ENCODE data around the gene RAB27B. TPM values are rescaled to one million over a fixed set of nuclear protein-coding genes. Genes with fewer than 3 reads are reported as not detected.

Gene RAB27B
- total and polyA plus RNA-seq, 2 of the 8 experiments (the other 6 are each of a cell fraction or from before 2014, with no cell fraction given): 0.05 to 0.60 TPM

GRCh38 chr18:54849683-54850082 lies 21.4 kb downstream of the RAB27B start (continued):
- TF ChIP-seq USF2 (IDR thresholded peaks at IDR 0.05; ENCODE audit: low read length): no peak
- TF ChIP-seq YY1 (IDR thresholded peaks at IDR 0.05; ENCODE audit: low read depth, low read length): no peak
- TF ChIP-seq SRF (IDR thresholded peaks at IDR 0.05; ENCODE audit: low read depth, low read length): no peak
- no peak for TF ChIP-seq CBX5 (IDR thresholded peaks at IDR 0.05; ENCODE audit: low read depth, low read length)
- no peak for TF ChIP-seq KDM1A (IDR thresholded peaks at IDR 0.05; ENCODE audit: borderline replicate concordance, low read length)
- no peak for TF ChIP-seq SP2 (IDR thresholded peaks at IDR 0.05; ENCODE audit: low read length)
